HG03108 (cell line): ENCODE measurements around the gene STC2.

Experiments used
- ATAC-seq: cut with Tn5 transposase; IDR thresholded peaks from one replicate; pipeline ENCODE4 v1.9.1; 2021; ENCODE audit warnings: moderate library complexity; ENCODE audit not compliant: unreplicated experiment

Gene STC2

GRCh38 chr5:173314166-173314952, 13.9 kb downstream of the STC2 start:
- no peak for ATAC-seq

- ATAC-seq = no peak
These were observed 14.8 kb downstream of the STC2 start for GRCh38 chr5:173313351-173313801.

DNA sequence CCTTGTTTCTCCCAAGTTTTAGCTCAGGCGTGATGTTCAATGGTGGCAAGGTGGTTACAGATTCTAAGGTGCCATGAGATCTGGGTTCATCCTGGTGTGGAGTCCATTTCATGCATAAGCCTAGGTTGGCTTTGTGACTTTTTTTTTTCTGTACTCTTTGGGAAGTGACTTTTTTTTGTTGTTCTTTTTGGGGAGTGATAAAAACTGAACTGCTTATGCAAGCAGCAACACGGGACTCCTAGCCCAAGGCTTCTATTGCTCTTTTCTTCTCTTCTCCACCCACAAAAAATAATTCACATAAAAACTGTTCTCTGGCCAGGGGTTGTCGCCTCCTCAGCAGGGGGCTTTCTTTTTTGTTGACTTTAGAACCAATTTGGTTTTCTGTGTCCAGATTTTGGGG, 15.4 kb downstream of the STC2 start:
- no peak for ATAC-seq

GRCh38 chr5:173311818-173312585, 16.2 kb downstream of the STC2 start:
- no peak for ATAC-seq

DNA sequence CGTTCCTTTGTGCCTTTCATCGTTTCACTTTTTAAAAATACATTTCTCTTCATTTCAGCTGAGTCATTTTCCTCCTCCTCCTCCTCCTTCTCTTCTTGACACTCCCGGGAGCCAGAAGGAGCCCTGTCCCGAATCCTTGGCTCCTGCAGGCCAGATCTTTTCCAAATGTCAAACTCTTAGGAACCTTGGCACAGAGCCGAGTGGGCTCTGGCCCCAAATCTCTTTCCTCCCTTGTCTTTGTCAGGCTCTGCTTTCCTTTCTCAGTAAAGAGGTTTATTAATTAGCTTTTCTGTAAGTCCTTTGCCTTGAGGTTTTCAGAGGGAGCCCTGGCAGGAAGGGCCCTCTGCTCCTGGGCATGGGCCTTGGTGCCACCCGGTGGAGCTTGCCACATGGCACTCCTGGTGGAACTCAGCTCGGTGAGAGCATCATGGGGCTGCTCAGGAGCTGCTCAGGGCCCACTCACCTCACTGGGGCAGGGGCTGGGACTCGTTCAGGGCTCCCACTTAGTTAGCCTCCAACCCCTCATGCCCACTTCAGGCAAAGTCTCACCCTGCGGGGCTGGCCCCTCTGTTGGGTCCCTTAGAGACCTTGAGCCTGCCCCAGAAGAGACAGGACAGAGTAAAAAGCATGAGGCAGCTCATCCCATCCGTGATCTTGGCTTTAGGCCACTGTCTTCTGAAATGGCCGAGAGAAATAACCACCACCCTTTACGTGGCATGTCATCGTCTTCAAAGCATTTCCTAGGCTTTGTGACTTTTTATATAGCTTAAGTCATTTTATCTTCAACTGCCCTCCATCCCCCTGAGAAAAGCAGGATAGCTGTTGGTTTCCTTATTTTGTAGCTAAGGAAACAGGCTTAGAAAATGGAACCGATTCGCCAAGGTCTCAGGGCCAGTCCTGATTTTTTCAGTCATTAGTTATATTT, 17.1 kb downstream of the STC2 start:
- ATAC-seq = no peak

DNA sequence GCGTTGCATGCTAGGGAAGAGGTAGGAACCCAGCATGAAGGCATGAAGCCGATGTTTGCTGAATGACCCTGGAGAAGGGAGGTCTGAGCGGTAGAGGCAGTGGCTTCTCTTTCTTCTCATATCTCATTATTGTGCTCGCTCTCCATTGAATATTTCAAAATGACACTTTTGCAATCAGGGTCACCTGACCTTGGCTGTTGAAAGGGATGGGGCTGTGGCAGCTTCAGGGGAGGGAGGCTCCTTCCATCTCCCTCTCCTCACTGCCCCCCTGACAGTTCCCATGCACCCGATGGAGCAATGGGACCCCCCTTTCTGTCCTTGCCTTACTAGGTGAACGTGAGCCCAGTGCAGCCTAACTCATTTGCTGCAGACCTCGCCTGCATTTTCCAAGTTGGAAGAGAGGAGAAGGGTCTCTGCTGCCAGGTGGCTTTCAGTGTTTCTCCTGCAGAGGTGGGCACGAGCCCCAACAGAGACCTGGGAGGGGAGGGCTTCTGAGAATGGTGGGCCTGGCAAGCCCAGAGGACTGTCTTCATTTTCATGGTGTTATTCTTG, 17.9 kb downstream of the STC2 start:
- ATAC-seq = no peak

- ATAC-seq = no peak
These were observed 18.5 kb downstream of the STC2 start for GRCh38 chr5:173309731-173310130.

GRCh38 chr5:173308226-173308625, 20.0 kb downstream of the STC2 start:
- ATAC-seq = no peak

DNA sequence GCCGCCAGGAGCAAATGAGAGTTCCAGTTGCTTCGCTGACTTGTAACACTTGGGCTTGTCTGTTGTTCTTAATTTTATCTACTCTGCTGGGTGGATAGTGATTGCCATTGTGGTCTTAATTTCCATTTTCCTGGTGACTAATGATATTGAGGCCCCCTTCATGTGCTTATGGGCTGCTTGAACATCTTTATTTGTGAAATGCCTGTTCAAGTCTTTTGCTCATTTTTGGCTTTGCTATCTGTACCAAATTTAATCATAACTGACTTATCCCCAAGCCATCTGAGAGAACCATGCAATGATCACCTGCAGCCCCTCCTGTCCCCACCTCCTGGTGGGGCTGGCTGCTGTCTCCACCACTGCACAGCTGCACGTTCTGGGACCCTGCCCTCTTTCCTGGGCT, 20.5 kb downstream of the STC2 start:
- ATAC-seq = no peak

- no peak for ATAC-seq
These were observed 21.5 kb downstream of the STC2 start for GRCh38 chr5:173306695-173307094.

DNA sequence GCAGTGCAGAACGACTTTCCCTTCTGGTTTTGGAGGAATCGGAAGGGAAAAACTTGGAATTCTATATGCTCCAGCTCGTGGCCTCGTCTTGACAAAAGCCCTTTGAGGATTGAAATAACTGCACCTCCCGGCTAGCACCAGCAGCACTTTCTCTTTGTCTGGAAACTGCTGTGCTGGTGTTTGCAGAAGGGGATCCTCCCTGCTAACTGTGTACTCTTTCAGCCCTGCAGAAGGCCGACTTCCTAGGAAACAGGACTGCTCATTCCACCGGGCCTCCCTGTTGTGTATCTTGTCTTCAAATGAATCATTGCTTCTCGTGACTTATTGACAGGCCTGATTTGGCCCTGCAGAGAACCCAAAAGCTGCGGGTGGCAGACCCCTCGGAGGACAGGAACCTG, 23.6 kb downstream of the STC2 start:
- no peak for ATAC-seq

DNA sequence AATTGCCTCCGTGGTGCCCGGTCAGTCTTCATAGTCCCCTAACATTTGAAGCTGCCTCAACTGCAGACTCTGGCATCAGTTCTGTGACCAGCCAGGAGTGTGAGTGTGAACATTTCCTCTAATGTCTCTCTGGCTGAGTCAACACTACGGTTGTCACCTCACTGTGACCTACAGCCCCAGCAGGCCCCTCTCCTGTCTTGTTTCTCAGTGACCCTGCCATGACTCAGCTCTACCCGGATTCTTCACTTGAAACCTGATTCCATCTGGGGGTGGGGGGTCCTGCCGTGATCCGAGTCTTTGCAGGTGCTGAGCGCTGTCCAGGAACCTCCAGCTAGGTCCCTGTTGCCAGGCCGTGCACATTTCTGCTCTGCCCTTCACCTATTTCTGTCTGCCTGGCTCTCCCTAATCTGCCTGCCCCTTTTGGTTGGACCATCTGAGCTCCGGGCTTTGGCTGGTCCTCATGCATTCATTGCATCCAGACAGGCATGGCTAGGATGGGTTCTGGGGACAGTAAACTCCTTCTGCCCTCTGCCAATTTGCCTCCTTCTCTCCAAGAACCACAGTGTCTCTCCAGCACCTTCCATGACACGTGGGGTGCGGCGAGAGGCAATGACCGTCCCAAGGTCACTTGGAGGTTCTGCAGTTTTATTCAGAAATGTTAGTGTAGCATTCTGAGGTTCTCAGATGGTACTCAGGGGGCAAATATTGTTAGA, 24.2 kb downstream of the STC2 start:
- no peak for ATAC-seq

- no peak for ATAC-seq
These were observed 25.6 kb downstream of the STC2 start for GRCh38 chr5:173302546-173303155.

- ATAC-seq = no peak
These were observed 26.3 kb downstream of the STC2 start for GRCh38 chr5:173301695-173302545.

DNA sequence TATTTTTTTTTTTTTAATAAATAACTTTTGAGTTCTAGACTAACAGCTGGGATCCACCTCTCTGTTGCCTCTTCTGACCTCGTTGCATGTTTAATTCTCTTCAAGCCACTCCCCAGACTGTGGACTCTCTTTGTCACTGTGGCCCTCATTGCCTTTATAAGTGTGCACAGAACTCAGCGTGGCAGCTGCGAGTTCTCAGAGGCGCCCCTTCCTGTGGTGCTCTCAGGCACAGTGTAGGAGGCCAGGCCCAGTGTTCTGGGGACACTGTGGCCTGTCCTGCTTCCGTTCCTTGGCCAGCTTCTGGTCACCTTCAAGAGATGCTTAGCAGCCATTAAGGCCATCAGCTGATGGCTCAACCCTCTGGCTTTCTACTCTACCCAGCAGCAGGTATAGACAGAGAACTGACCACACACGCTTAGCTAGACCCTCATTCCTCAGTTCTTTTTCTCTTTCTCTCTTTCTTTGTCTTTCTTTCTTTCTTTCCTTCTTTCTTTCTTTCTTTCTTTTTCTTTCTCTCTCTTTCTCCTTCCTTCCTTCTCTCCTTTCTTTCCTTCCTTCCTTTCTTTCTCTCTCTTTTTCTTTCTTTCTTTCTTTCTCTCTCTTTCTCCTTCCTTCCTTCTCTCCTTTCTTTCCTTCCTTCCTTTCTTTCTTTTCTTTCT, 27.7 kb downstream of the STC2 start:
- no peak for ATAC-seq

- ATAC-seq = no peak
These were observed 28.4 kb downstream of the STC2 start for GRCh38 chr5:173299820-173300219.

- ATAC-seq = no peak
These were observed 29.8 kb downstream of the STC2 start for GRCh38 chr5:173298213-173298926.

GRCh38 chr5:173297813-173298212, 30.4 kb downstream of the STC2 start:
- no peak for ATAC-seq
